ENCODE measurements around the gene STIMATE. TPM values are rescaled to one million over a fixed set of nuclear protein-coding genes. Genes with fewer than 3 reads are reported as not detected.

Gene STIMATE
- polyA plus RNA-seq, 3 donors, result 8.9 to 49.9 (median 11.7) TPM

- Histone ChIP-seq H3K27me3 (ENCODE audit: control insufficient read depth in 2 of 2, insufficient read depth in 2 of 2, low read length in 2 of 2) (no peaks in the 10 kb centered on the region), H3K4me3 (replicated peaks in 1 of 3; ENCODE audit: low read depth in 2 of 3, low read length in 3 of 3) (no peak overlapping the region), H3K79me2 (ENCODE audit: insufficient read depth, low read length) (no peaks in the 10 kb centered on the region), H3K36me3 (replicated peaks in 1 of 2; ENCODE audit: control insufficient read depth in 1 of 2, insufficient read depth in 2 of 2, low read length in 2 of 2) (peaks cover 5 to 17% of the 10 kb centered on the region in 2 donors), H3K9me3 (replicated peaks in 1 of 2; ENCODE audit: control insufficient read depth in 1 of 2, insufficient read depth in 1 of 2, low read length in 2 of 2) (no peaks in the 10 kb centered on the region), H3K9ac (ENCODE audit: insufficient read depth, low read length, poor library complexity, severe bottlenecking) (no peak overlapping the region), H3K27ac (ENCODE audit: low read depth in 1 of 2, low read length in 2 of 2) (no peak overlapping the region), H3K4me1 (ENCODE audit: control insufficient read depth in 1 of 2, insufficient read depth in 2 of 2, low read length in 2 of 2) (no peaks in the 10 kb centered on the region), H3K4me2 (replicated peaks; ENCODE audit: extremely low read depth, low read length, poor library complexity, severe bottlenecking) (no peak overlapping the region), H4K20me1 (ENCODE audit: insufficient read depth, low read length) (no peaks in the 10 kb centered on the region), H2AFZ (ENCODE audit: insufficient read depth, low read depth, low read length, poor library complexity, severe bottlenecking) (no peak overlapping the region)
- no peak overlapping the region for H3K27ac Mint-ChIP-seq
- no peak for DNase-seq
- no peak for TF ChIP-seq CTCF (IDR thresholded peaks at IDR 0.05)
- WGBS (ENCODE audit: insufficient coverage), result 95% methylated on average over 8 of the region's 10 CpGs
- H3K9me3 Mint-ChIP-seq, result no peaks in the 10 kb centered on the region
- intact Hi-C loops (cut with micrococcal nuclease), result no loop called here
- H3K4me3 Mint-ChIP-seq, result no peak overlapping the region
- peaks cover 0 to 6% (median 0%) of the 10 kb centered on the region in 3 donors for H3K27me3 Mint-ChIP-seq (ENCODE audit: low read depth in 3 of 3)
- peaks cover 8 to 21% of the 10 kb centered on the region in 2 donors for H3K36me3 Mint-ChIP-seq
- H3K4me1 Mint-ChIP-seq, result peaks cover 8% of the 10 kb centered on the region
These were observed 69.4 kb downstream of the STIMATE start for GRCh38 chr3:52827866-52828376.

- Histone ChIP-seq H3K4me1 (ENCODE audit: control insufficient read depth in 1 of 2, insufficient read depth in 2 of 2, low read length in 2 of 2) (no peaks in the 10 kb centered on the region), H3K79me2 (ENCODE audit: insufficient read depth, low read length) (no peaks in the 10 kb centered on the region), H3K9me3 (replicated peaks in 1 of 2; ENCODE audit: control insufficient read depth in 1 of 2, insufficient read depth in 1 of 2, low read length in 2 of 2) (no peaks in the 10 kb centered on the region), H2AFZ (ENCODE audit: insufficient read depth, low read depth, low read length, poor library complexity, severe bottlenecking) (no peak overlapping the region), H3K27me3 (ENCODE audit: control insufficient read depth in 2 of 2, insufficient read depth in 2 of 2, low read length in 2 of 2) (no peaks in the 10 kb centered on the region), H3K36me3 (replicated peaks in 1 of 2; ENCODE audit: control insufficient read depth in 1 of 2, insufficient read depth in 2 of 2, low read length in 2 of 2) (peaks cover 5 to 17% of the 10 kb centered on the region in 2 donors), H3K4me3 (replicated peaks in 1 of 3; ENCODE audit: low read depth in 2 of 3, low read length in 3 of 3) (no peak overlapping the region), H3K27ac (ENCODE audit: low read depth in 1 of 2, low read length in 2 of 2) (no peak overlapping the region), H3K9ac (ENCODE audit: insufficient read depth, low read length, poor library complexity, severe bottlenecking) (no peak overlapping the region), H3K4me2 (replicated peaks; ENCODE audit: extremely low read depth, low read length, poor library complexity, severe bottlenecking) (no peak overlapping the region), H4K20me1 (ENCODE audit: insufficient read depth, low read length) (no peaks in the 10 kb centered on the region)
- intact Hi-C loops (cut with micrococcal nuclease), result no loop called here
- no peaks in the 10 kb centered on the region for H3K9me3 Mint-ChIP-seq
- WGBS (ENCODE audit: insufficient coverage), result 100% methylated on average over 4 of the region's 9 CpGs
- no peak overlapping the region for H3K27ac Mint-ChIP-seq
- peaks cover 8% of the 10 kb centered on the region for H3K4me1 Mint-ChIP-seq
- H3K4me3 Mint-ChIP-seq, result no peak overlapping the region
- peaks cover 8 to 21% of the 10 kb centered on the region in 2 donors for H3K36me3 Mint-ChIP-seq
- TF ChIP-seq CTCF (IDR thresholded peaks at IDR 0.05), result no peak
- DNase-seq, result no peak
- H3K27me3 Mint-ChIP-seq (ENCODE audit: low read depth in 3 of 3), result peaks cover 0 to 6% (median 0%) of the 10 kb centered on the region in 3 donors
These were observed 69.9 kb downstream of the STIMATE start for GRCh38 chr3:52827441-52827840.
